MM.1S (cell line): ENCODE results near the gene RAB27B.

Source experiments
- DNase-seq: peaks from one replicate; pipeline ENCODE4 v3.0.0-alpha.2; 2015
- H2AFZ ChIP-seq: fragments of 300-600 bp; sonication (generic); 2 replicates; pipeline ENCODE4 v1.6.0; 2016; ENCODE audit warnings: antibody characterized with exemption, low read length
- H3F3A ChIP-seq: fragments of 300-600 bp; sonication (generic); 2 replicates; pipeline ENCODE4 v1.6.1; 2016; ENCODE audit warnings: mild to moderate bottlenecking, antibody characterized with exemption, low read length, moderate library complexity, mixed read lengths; ENCODE audit not compliant: insufficient read depth
- H3K27ac ChIP-seq: fragments of 300-600 bp; sonication (generic); 2 replicates; pipeline ENCODE4 v1.5.1; 2016; ENCODE audit warnings: mild to moderate bottlenecking, low read length
- H3K27me3 ChIP-seq: fragments of 300-600 bp; sonication (generic); replicated peaks from 2 replicates; pipeline ENCODE4 v1.6.0; 2016; ENCODE audit warnings: low read length; ENCODE audit not compliant: insufficient read depth
- H3K36me3 ChIP-seq: fragments of 300-600 bp; sonication (generic); replicated peaks from 2 replicates; pipeline ENCODE4 v1.6.1; 2016; ENCODE audit warnings: mild to moderate bottlenecking, low read length, mixed read lengths; ENCODE audit not compliant: insufficient read depth
- H3K4me1 ChIP-seq: fragments of 300-600 bp; sonication (generic); 2 replicates; pipeline ENCODE4 v1.6.1; 2016; ENCODE audit warnings: low read length, mixed read lengths
- H3K4me2 ChIP-seq: fragments of 300-600 bp; sonication (generic); 2 replicates; pipeline ENCODE4 v1.6.0; 2016; ENCODE audit warnings: low read depth, low read length
- H3K4me3 ChIP-seq: fragments of 300-600 bp; sonication (generic); 2 replicates; pipeline ENCODE4 v1.5.1; 2016; ENCODE audit warnings: low read length, mixed read lengths
- H3K79me2 ChIP-seq: fragments of 300-600 bp; sonication (generic); 2 replicates; pipeline ENCODE4 v1.6.1; 2016; ENCODE audit warnings: mixed run types, low read length, mixed read lengths
- H3K9ac ChIP-seq: fragments of 300-600 bp; sonication (generic); 2 replicates; pipeline ENCODE4 v1.6.1; 2016; ENCODE audit warnings: low read length, mixed read lengths
- H3K9me2 ChIP-seq: fragments of 300-600 bp; sonication (generic); replicated peaks from 2 replicates; pipeline ENCODE4 v1.6.1; 2016; ENCODE audit warnings: mild to moderate bottlenecking, low read length, mixed read lengths; ENCODE audit not compliant: insufficient read depth
- H3K9me3 ChIP-seq: fragments of 300-600 bp; sonication (generic); replicated peaks from 2 replicates; pipeline ENCODE4 v1.6.1; 2016; ENCODE audit warnings: mild to moderate bottlenecking, low read length, mixed read lengths; ENCODE audit not compliant: insufficient read depth
- H4K20me1 ChIP-seq: fragments of 300-600 bp; sonication (generic); 2 replicates; pipeline ENCODE4 v1.6.1; 2016; ENCODE audit warnings: mild to moderate bottlenecking, low read length, moderate library complexity, mixed read lengths; ENCODE audit not compliant: insufficient read depth
- EZH2 ChIP-seq: fragments of 300-600 bp; sonication (generic); optimal IDR thresholded peaks from 2 replicates; pipeline ENCODE3; 2017; ENCODE audit warnings: low read depth, mild to moderate bottlenecking, antibody characterized with exemption, low read length, mixed read lengths
- EZH2phosphoT487 ChIP-seq: fragments of 300-600 bp; sonication (generic); IDR thresholded peaks from 2 replicates; pipeline ENCODE4 v1.6.1; 2018; ENCODE audit warnings: antibody characterized with exemption, low read length
- TF ChIP-seq, protein P1 (sequence below): fragments of 300-600 bp; sonication (generic); IDR thresholded peaks from 2 replicates; pipeline ENCODE4 v1.5.1; 2016; ENCODE audit warnings: antibody characterized with exemption, low read length, mixed read lengths

Gene RAB27B

GRCh38 chr18:54900290-54900689 is 72.0 kb downstream of the RAB27B start:
- H3K9me2 ChIP-seq: no peaks in the 10 kb centered on the region
- no peaks in the 10 kb centered on the region for H3F3A ChIP-seq
- TF ChIP-seq EZH2 (no peak), EZH2phosphoT487 (no peak)
- TF ChIP-seq, protein P1, sequence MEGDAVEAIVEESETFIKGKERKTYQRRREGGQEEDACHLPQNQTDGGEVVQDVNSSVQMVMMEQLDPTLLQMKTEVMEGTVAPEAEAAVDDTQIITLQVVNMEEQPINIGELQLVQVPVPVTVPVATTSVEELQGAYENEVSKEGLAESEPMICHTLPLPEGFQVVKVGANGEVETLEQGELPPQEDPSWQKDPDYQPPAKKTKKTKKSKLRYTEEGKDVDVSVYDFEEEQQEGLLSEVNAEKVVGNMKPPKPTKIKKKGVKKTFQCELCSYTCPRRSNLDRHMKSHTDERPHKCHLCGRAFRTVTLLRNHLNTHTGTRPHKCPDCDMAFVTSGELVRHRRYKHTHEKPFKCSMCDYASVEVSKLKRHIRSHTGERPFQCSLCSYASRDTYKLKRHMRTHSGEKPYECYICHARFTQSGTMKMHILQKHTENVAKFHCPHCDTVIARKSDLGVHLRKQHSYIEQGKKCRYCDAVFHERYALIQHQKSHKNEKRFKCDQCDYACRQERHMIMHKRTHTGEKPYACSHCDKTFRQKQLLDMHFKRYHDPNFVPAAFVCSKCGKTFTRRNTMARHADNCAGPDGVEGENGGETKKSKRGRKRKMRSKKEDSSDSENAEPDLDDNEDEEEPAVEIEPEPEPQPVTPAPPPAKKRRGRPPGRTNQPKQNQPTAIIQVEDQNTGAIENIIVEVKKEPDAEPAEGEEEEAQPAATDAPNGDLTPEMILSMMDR: no peak

DNA sequence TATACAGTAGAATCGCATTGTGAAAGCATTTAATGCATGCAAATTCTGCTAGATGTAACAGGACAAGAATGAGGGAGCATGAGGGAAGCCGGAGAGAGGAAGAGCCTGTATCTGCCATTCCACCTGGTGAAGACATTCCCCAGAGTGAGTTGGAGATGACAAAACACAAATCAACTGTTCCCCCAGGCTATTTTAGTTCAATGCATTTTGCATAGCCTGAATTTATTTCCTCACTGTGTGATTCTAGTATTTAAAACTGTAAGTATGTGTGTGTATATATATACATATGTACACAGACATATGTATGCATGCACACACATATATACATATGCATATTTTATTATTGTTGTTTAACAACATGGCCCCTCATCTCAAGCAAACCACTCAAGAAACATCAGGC is 76.3 kb downstream of the RAB27B start:
- no peak overlapping the region for H2AFZ ChIP-seq
- DNase-seq: no peak
- TF ChIP-seq EZH2phosphoT487 (no peak), EZH2 (no peak)
- TF ChIP-seq, protein P1: no peak
- no peaks in the 10 kb centered on the region for H3K36me3 ChIP-seq
- H3K4me3 ChIP-seq: no peak overlapping the region
- no peaks in the 10 kb centered on the region for H3K9me2 ChIP-seq
- H3K79me2 ChIP-seq: no peaks in the 10 kb centered on the region
- H3K9ac ChIP-seq: no peak overlapping the region
- H3K9me3 ChIP-seq: no peaks in the 10 kb centered on the region
- H3F3A ChIP-seq: no peaks in the 10 kb centered on the region
- no peaks in the 10 kb centered on the region for H3K27me3 ChIP-seq
- no peak overlapping the region for H3K27ac ChIP-seq
- H3K4me1 ChIP-seq: no peaks in the 10 kb centered on the region
- H3K4me2 ChIP-seq: no peak overlapping the region
- no peaks in the 10 kb centered on the region for H4K20me1 ChIP-seq

More at GRCh38 chr18:54900290-54900689, 72.0 kb downstream of the RAB27B start:
- Histone ChIP-seq H3K4me2 (no peak overlapping the region), H3K4me1 (no peaks in the 10 kb centered on the region), H3K27ac (no peak overlapping the region), H3K36me3 (no peaks in the 10 kb centered on the region), H3K27me3 (no peaks in the 10 kb centered on the region), H4K20me1 (no peaks in the 10 kb centered on the region), H3K4me3 (no peak overlapping the region), H3K9ac (no peak overlapping the region), H3K9me3 (no peaks in the 10 kb centered on the region), H2AFZ (no peak overlapping the region), H3K79me2 (no peaks in the 10 kb centered on the region)
- DNase-seq: no peak

GRCh38 chr18:54905629-54906028 is 77.4 kb downstream of the RAB27B start:
- no peaks in the 10 kb centered on the region for H3K27me3 ChIP-seq
- no peaks in the 10 kb centered on the region for H3K4me1 ChIP-seq
- no peaks in the 10 kb centered on the region for H4K20me1 ChIP-seq
- H2AFZ ChIP-seq: no peak overlapping the region
- no peak overlapping the region for H3K4me3 ChIP-seq
- no peak overlapping the region for H3K4me2 ChIP-seq
- no peak overlapping the region for H3K27ac ChIP-seq
- H3K9me3 ChIP-seq: no peaks in the 10 kb centered on the region
- no peaks in the 10 kb centered on the region for H3F3A ChIP-seq
- H3K9me2 ChIP-seq: no peaks in the 10 kb centered on the region
- H3K79me2 ChIP-seq: no peaks in the 10 kb centered on the region
- H3K36me3 ChIP-seq: no peaks in the 10 kb centered on the region
- no peak for TF ChIP-seq EZH2phosphoT487
- TF ChIP-seq, protein P1: no peak
- no peak for TF ChIP-seq EZH2
- H3K9ac ChIP-seq: no peak overlapping the region
- no peak for DNase-seq
